NT2/D1 (cell line): ENCODE results near the gene TSHR.

Experiments
- DNase-seq: peaks from one replicate; pipeline ENCODE4 v3.0.0-alpha.2; 2011; ENCODE audit warnings: low read depth, low spot score
- H3K27me3 ChIP-seq: 2 replicates; pipeline ENCODE4 v1.6.0; 2011; ENCODE audit warnings: mild to moderate bottlenecking; ENCODE audit not compliant: insufficient read length, insufficient read depth
- H3K36me3 ChIP-seq: 2 replicates; pipeline ENCODE4 v1.6.1; 2011; ENCODE audit warnings: mild to moderate bottlenecking, low read length, mixed read lengths; ENCODE audit not compliant: insufficient read depth, insufficient read length
- H3K4me1 ChIP-seq: 2 replicates; pipeline ENCODE4 v1.5.1; 2011; ENCODE audit not compliant: insufficient read depth, insufficient read length
- H3K4me3 ChIP-seq: 2 replicates; pipeline ENCODE4 v1.5.1; 2011; ENCODE audit warnings: low read depth; ENCODE audit not compliant: insufficient read length
- H3K9ac ChIP-seq: 2 replicates; pipeline ENCODE4 v1.6.0; 2011; ENCODE audit warnings: low read depth; ENCODE audit not compliant: insufficient read length
- H3K9me3 ChIP-seq: 2 replicates; pipeline ENCODE4 v1.5.1; 2011; ENCODE audit warnings: mild to moderate bottlenecking, low read length; ENCODE audit not compliant: insufficient read depth
- SUZ12 ChIP-seq: IDR thresholded peaks from 2 replicates; pipeline ENCODE4 v1.6.1; 2011; ENCODE audit not compliant: insufficient read length, insufficient read depth; ENCODE audit errors: extremely low read depth
- YY1 ChIP-seq: IDR thresholded peaks from 2 replicates; pipeline ENCODE4 v1.6.1; 2011; ENCODE audit not compliant: insufficient read length, insufficient read depth
- ZNF274 ChIP-seq: IDR thresholded peaks from 2 replicates; pipeline ENCODE4 v1.6.1; 2011; ENCODE audit warnings: mild to moderate bottlenecking, low read depth, low read length

TSHR gene

GRCh38 chr14:81091139-81091538 is 135.7 kb downstream of the TSHR start:
- Histone ChIP-seq H3K27me3 (no peaks in the 10 kb centered on the region), H3K9me3 (no peaks in the 10 kb centered on the region), H3K4me3 (no peak overlapping the region), H3K9ac (no peak overlapping the region), H3K4me1 (no peaks in the 10 kb centered on the region), H3K36me3 (no peaks in the 10 kb centered on the region)
- TF ChIP-seq YY1 = no peak
- no peak for TF ChIP-seq ZNF274
- TF ChIP-seq SUZ12 = no peak
- no peak for DNase-seq

- Histone ChIP-seq H3K9ac (no peak overlapping the region), H3K36me3 (no peaks in the 10 kb centered on the region), H3K4me1 (no peaks in the 10 kb centered on the region), H3K4me3 (no peak overlapping the region), H3K27me3 (no peaks in the 10 kb centered on the region), H3K9me3 (no peaks in the 10 kb centered on the region)
- no peak for TF ChIP-seq YY1
- no peak for TF ChIP-seq ZNF274
- no peak for TF ChIP-seq SUZ12
- DNase-seq = no peak
Measured at GRCh38 chr14:81091660-81092059, 136.2 kb downstream of the TSHR start.

GRCh38 chr14:81093651-81094050 is 138.2 kb downstream of the TSHR start:
- DNase-seq = no peak
- Histone ChIP-seq H3K36me3 (no peaks in the 10 kb centered on the region), H3K4me1 (no peaks in the 10 kb centered on the region)

GRCh38 chr14:81095539-81095938 is 140.1 kb downstream of the TSHR start:
- H3K27me3 ChIP-seq = no peaks in the 10 kb centered on the region
- H3K9me3 ChIP-seq = no peaks in the 10 kb centered on the region
- DNase-seq = no peak
- TF ChIP-seq ZNF274 = no peak
- TF ChIP-seq SUZ12 = no peak
- no peak for TF ChIP-seq YY1
- no peaks in the 10 kb centered on the region for H3K4me1 ChIP-seq
- H3K36me3 ChIP-seq = no peaks in the 10 kb centered on the region
- no peak overlapping the region for H3K4me3 ChIP-seq
- no peak overlapping the region for H3K9ac ChIP-seq

More at GRCh38 chr14:81093651-81094050, 138.2 kb downstream of the TSHR start:
- Histone ChIP-seq H3K9ac (no peak overlapping the region), H3K27me3 (no peaks in the 10 kb centered on the region), H3K4me3 (no peak overlapping the region), H3K9me3 (no peaks in the 10 kb centered on the region)
- TF ChIP-seq ZNF274 (no peak), SUZ12 (no peak), YY1 (no peak)

GRCh38 chr14:81096656-81097055 is 141.2 kb downstream of the TSHR start:
- no peak overlapping the region for H3K9ac ChIP-seq
- H3K9me3 ChIP-seq = no peaks in the 10 kb centered on the region
- H3K4me3 ChIP-seq = no peak overlapping the region
- no peaks in the 10 kb centered on the region for H3K27me3 ChIP-seq
- no peaks in the 10 kb centered on the region for H3K36me3 ChIP-seq
- DNase-seq = no peak
- H3K4me1 ChIP-seq = no peaks in the 10 kb centered on the region
- no peak for TF ChIP-seq SUZ12

- no peaks in the 10 kb centered on the region for H3K9me3 ChIP-seq
- H3K4me1 ChIP-seq = no peaks in the 10 kb centered on the region
- H3K4me3 ChIP-seq = no peak overlapping the region
- no peaks in the 10 kb centered on the region for H3K36me3 ChIP-seq
- no peaks in the 10 kb centered on the region for H3K27me3 ChIP-seq
- DNase-seq = no peak
- H3K9ac ChIP-seq = no peak overlapping the region
- TF ChIP-seq ZNF274 (no peak), YY1 (no peak)
Measured at GRCh38 chr14:81102217-81102616, 146.8 kb downstream of the TSHR start.

- no peak for DNase-seq
Measured at GRCh38 chr14:81103443-81103842, 148.0 kb downstream of the TSHR start.

GRCh38 chr14:81105378-81105777 is 150.0 kb downstream of the TSHR start:
- no peak for DNase-seq
- Histone ChIP-seq H3K4me1 (no peaks in the 10 kb centered on the region), H3K9ac (no peak overlapping the region), H3K36me3 (no peaks in the 10 kb centered on the region), H3K4me3 (no peak overlapping the region), H3K27me3 (no peaks in the 10 kb centered on the region), H3K9me3 (no peaks in the 10 kb centered on the region)
- TF ChIP-seq YY1 = no peak
- no peak for TF ChIP-seq SUZ12

More at GRCh38 chr14:81103443-81103842, 148.0 kb downstream of the TSHR start:
- H3K9ac ChIP-seq = no peak overlapping the region
- TF ChIP-seq SUZ12 (no peak), ZNF274 (no peak), YY1 (no peak)
- H3K4me3 ChIP-seq = no peak overlapping the region
- H3K36me3 ChIP-seq = no peaks in the 10 kb centered on the region
- no peaks in the 10 kb centered on the region for H3K9me3 ChIP-seq
- H3K4me1 ChIP-seq = no peaks in the 10 kb centered on the region
- H3K27me3 ChIP-seq = no peaks in the 10 kb centered on the region
